ENCODE data around the gene FRG2B. TPM values are rescaled to one million over a fixed set of nuclear protein-coding genes. Genes with fewer than 3 reads are reported as not detected.

Gene FRG2B
- total RNA-seq (2022; extraction: Qiagen RNA extraction): 0.10 TPM in 2 of 5 replicates, not detected in the others

DNA sequence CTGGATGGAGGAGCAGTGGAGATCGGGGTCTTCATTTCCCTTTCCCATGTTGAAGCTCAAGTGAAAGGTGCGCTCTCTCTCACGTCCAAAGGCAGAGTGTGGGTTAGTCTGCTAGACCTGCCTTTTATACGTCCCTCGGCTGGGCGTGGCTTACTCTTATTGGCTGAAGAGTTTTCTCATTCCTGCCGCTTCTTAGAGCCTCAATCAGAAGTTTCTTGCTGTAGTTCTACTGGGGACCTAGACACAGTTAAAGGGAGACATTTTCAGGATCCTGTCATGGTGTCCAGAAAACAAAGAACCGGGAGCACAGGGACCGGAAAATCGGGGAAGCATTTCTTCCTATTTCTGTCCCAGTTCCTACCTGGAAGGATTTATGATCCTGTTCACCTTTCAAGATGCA, at the start of gene FRG2B:
Gene FRG2B (minus strand): TSS at position 101 of the 400 bp plus-strand sequence. CDS start 53 bp downstream, at position 48.

Other genes with a start within 250 kb of the FRG2B start
- gene PAOX, start 247.5 kb downstream of the FRG2B start, total RNA-seq (2022; extraction: Qiagen RNA extraction): 1.5 to 3.1 TPM (median 1.9 TPM) in 5 replicates
- 40.0 to 53.5 TPM (median 52.6 TPM) in 5 replicates for gene MTG1, start 232.6 kb downstream of the FRG2B start, total RNA-seq (2022; extraction: Qiagen RNA extraction)
- 0.13 to 0.39 TPM (median 0.29 TPM) in 5 replicates for gene SPRN, start 202.2 kb downstream of the FRG2B start, total RNA-seq (2022; extraction: Qiagen RNA extraction)
- gene SCART1, start 172.8 kb downstream of the FRG2B start, total RNA-seq (2022; extraction: Qiagen RNA extraction): 0.07 to 0.24 TPM (median 0.16 TPM) in 5 replicates
- 0.15 to 0.37 TPM (median 0.23 TPM) in 4 of 5 replicates, not detected in the other for gene CYP2E1, start 99.4 kb downstream of the FRG2B start, total RNA-seq (2022; extraction: Qiagen RNA extraction)
- gene SYCE1, start 61.2 kb downstream of the FRG2B start, total RNA-seq (2022; extraction: Qiagen RNA extraction): not detected in 5 replicates